Measurements from ENCODE around the gene ISG20. TPM values are rescaled to one million over a fixed set of nuclear protein-coding genes. Genes with fewer than 3 reads are reported as not detected.
"Not testable (repeated sequence)": the region's sequence is repeated elsewhere in the genome, so short reads cannot be mapped to it uniquely, and the experiment has no call there.

Gene ISG20
- total and polyA plus RNA-seq, 4 donors: 1.4 to 7.4 (median 4.0) TPM

- Histone ChIP-seq H3K4me1 (ENCODE audit: control insufficient read depth, insufficient read depth, low read length) (peaks cover 15% of the 10 kb centered on the region), H3K36me3 (ENCODE audit: control insufficient read depth, insufficient read depth, low read length) (peaks cover 27% of the 10 kb centered on the region), H3K27ac (ENCODE audit: low read depth, low read length) (no peak overlapping the region), H3K9me3 (ENCODE audit: control insufficient read depth, insufficient read depth, low read length) (no peaks in the 10 kb centered on the region), H3K4me3 (ENCODE audit: low read depth, low read length) (no peak overlapping the region), H3K27me3 (ENCODE audit: control insufficient read depth, insufficient read depth, low read length) (no peaks in the 10 kb centered on the region)
- WGBS (ENCODE audit: insufficient coverage): 84% methylated on average over 2 of the region's 2 CpGs
- DNase-seq (ENCODE audit: low read depth in 4 of 6, low spot score in 6 of 6): no peak
Measured at GRCh38 chr15:88634449-88634848, 4.4 kb upstream of the ISG20 start.

- H3K9me3 ChIP-seq (ENCODE audit: control insufficient read depth, insufficient read depth, low read length): no peaks in the 10 kb centered on the region
- peaks cover 16% of the 10 kb centered on the region for H3K4me1 ChIP-seq (ENCODE audit: control insufficient read depth, insufficient read depth, low read length)
- H3K27ac ChIP-seq (ENCODE audit: low read depth, low read length): no peak overlapping the region
- H3K4me3 ChIP-seq (ENCODE audit: low read depth, low read length): no peak overlapping the region
- peak in 1 of 6 donors; percentile 41 for DNase-seq (ENCODE audit: low read depth in 4 of 6, low spot score in 6 of 6)
- peaks cover 19% of the 10 kb centered on the region for H3K36me3 ChIP-seq (ENCODE audit: control insufficient read depth, insufficient read depth, low read length)
- no peaks in the 10 kb centered on the region for H3K27me3 ChIP-seq (ENCODE audit: control insufficient read depth, insufficient read depth, low read length)
- no CpG with 5 or more reads among the region's 6 CpGs for WGBS (ENCODE audit: insufficient coverage)
Measured at GRCh38 chr15:88635318-88635717, 3.5 kb upstream of the ISG20 start.

GRCh38 chr15:88636050-88636449 lies 2.8 kb upstream of the ISG20 start:
- DNase-seq (ENCODE audit: low read depth in 4 of 6, low spot score in 6 of 6): no peak
- no peak overlapping the region for H3K27ac ChIP-seq (ENCODE audit: low read depth, low read length)
- peaks cover 13% of the 10 kb centered on the region for H3K36me3 ChIP-seq (ENCODE audit: control insufficient read depth, insufficient read depth, low read length)
- 84% methylated on average over 8 of the region's 11 CpGs for WGBS (ENCODE audit: insufficient coverage)
- H3K9me3 ChIP-seq (ENCODE audit: control insufficient read depth, insufficient read depth, low read length): no peaks in the 10 kb centered on the region
- H3K4me3 ChIP-seq (ENCODE audit: low read depth, low read length): no peak overlapping the region
- H3K4me1 ChIP-seq (ENCODE audit: control insufficient read depth, insufficient read depth, low read length): peaks cover 16% of the 10 kb centered on the region
- H3K27me3 ChIP-seq (ENCODE audit: control insufficient read depth, insufficient read depth, low read length): no peaks in the 10 kb centered on the region

GRCh38 chr15:88636654-88637053 lies 2.2 kb upstream of the ISG20 start:
- Histone ChIP-seq H3K4me1 (ENCODE audit: control insufficient read depth, insufficient read depth, low read length) (peaks cover 16% of the 10 kb centered on the region), H3K27me3 (ENCODE audit: control insufficient read depth, insufficient read depth, low read length) (no peaks in the 10 kb centered on the region), H3K4me3 (ENCODE audit: low read depth, low read length) (no peak overlapping the region), H3K9me3 (ENCODE audit: control insufficient read depth, insufficient read depth, low read length) (no peaks in the 10 kb centered on the region), H3K36me3 (ENCODE audit: control insufficient read depth, insufficient read depth, low read length) (peaks cover 7% of the 10 kb centered on the region), H3K27ac (ENCODE audit: low read depth, low read length) (no peak overlapping the region)
- DNase-seq (ENCODE audit: low read depth in 4 of 6, low spot score in 6 of 6): no peak
- WGBS (ENCODE audit: insufficient coverage): 92% methylated on average over 5 of the region's 5 CpGs

- DNase-seq (ENCODE audit: low read depth in 4 of 6, low spot score in 6 of 6): no peak
- WGBS (ENCODE audit: insufficient coverage): 90% methylated on average over 6 of the region's 7 CpGs
- no peaks in the 10 kb centered on the region for H3K27me3 ChIP-seq (ENCODE audit: control insufficient read depth, insufficient read depth, low read length)
- H3K4me3 ChIP-seq (ENCODE audit: low read depth, low read length): no peak overlapping the region
- H3K27ac ChIP-seq (ENCODE audit: low read depth, low read length): no peak overlapping the region
- peaks cover 4% of the 10 kb centered on the region for H3K36me3 ChIP-seq (ENCODE audit: control insufficient read depth, insufficient read depth, low read length)
- peaks cover 16% of the 10 kb centered on the region for H3K4me1 ChIP-seq (ENCODE audit: control insufficient read depth, insufficient read depth, low read length)
- no peaks in the 10 kb centered on the region for H3K9me3 ChIP-seq (ENCODE audit: control insufficient read depth, insufficient read depth, low read length)
Measured at GRCh38 chr15:88637436-88637835, 1.4 kb upstream of the ISG20 start.

GRCh38 chr15:88637841-88638625 lies 783 bp upstream of the ISG20 start:
- no peaks in the 10 kb centered on the region for H3K27me3 ChIP-seq (ENCODE audit: control insufficient read depth, insufficient read depth, low read length)
- WGBS (ENCODE audit: insufficient coverage): 92% methylated on average over 4 of the region's 7 CpGs
- H3K4me1 ChIP-seq (ENCODE audit: control insufficient read depth, insufficient read depth, low read length): peaks cover 16% of the 10 kb centered on the region
- peak overlapping the region; percentile 78 for H3K27ac ChIP-seq (ENCODE audit: low read depth, low read length)
- H3K36me3 ChIP-seq (ENCODE audit: control insufficient read depth, insufficient read depth, low read length): peaks cover 4% of the 10 kb centered on the region
- no peaks in the 10 kb centered on the region for H3K9me3 ChIP-seq (ENCODE audit: control insufficient read depth, insufficient read depth, low read length)
- H3K4me3 ChIP-seq (ENCODE audit: low read depth, low read length): no peak overlapping the region
- no peak for DNase-seq (ENCODE audit: low read depth in 4 of 6, low spot score in 6 of 6)

GRCh38 chr15:88641959-88642452 lies 3.2 kb downstream of the ISG20 start:
- H3K4me3 ChIP-seq (ENCODE audit: low read depth, low read length): no peak overlapping the region
- DNase-seq (ENCODE audit: low read depth in 4 of 6, low spot score in 6 of 6): no peak
- WGBS (ENCODE audit: insufficient coverage): 87% methylated on average over 10 of the region's 12 CpGs

GRCh38 chr15:88642514-88642913 lies 3.7 kb downstream of the ISG20 start:
- not testable (repeated sequence) for DNase-seq (ENCODE audit: low read depth in 4 of 6, low spot score in 6 of 6); H3K9me3 ChIP-seq (ENCODE audit: control insufficient read depth, insufficient read depth, low read length); H3K27ac ChIP-seq (ENCODE audit: low read depth, low read length); H3K4me3 ChIP-seq (ENCODE audit: low read depth, low read length); H3K27me3 ChIP-seq (ENCODE audit: control insufficient read depth, insufficient read depth, low read length); H3K36me3 ChIP-seq (ENCODE audit: control insufficient read depth, insufficient read depth, low read length)
- WGBS (ENCODE audit: insufficient coverage): 98% methylated on average over 9 of the region's 11 CpGs
- H3K4me1 ChIP-seq (ENCODE audit: control insufficient read depth, insufficient read depth, low read length): peaks cover 16% of the 10 kb centered on the region

More at GRCh38 chr15:88641959-88642452, 3.2 kb downstream of the ISG20 start:
- Histone ChIP-seq H3K27me3 (ENCODE audit: control insufficient read depth, insufficient read depth, low read length) (no peaks in the 10 kb centered on the region), H3K27ac (ENCODE audit: low read depth, low read length) (no peak overlapping the region), H3K36me3 (ENCODE audit: control insufficient read depth, insufficient read depth, low read length) (no peaks in the 10 kb centered on the region), H3K9me3 (ENCODE audit: control insufficient read depth, insufficient read depth, low read length) (no peaks in the 10 kb centered on the region), H3K4me1 (ENCODE audit: control insufficient read depth, insufficient read depth, low read length) (peaks cover 16% of the 10 kb centered on the region)

- Histone ChIP-seq H3K4me3 (ENCODE audit: low read depth, low read length) (no peak overlapping the region), H3K4me1 (ENCODE audit: control insufficient read depth, insufficient read depth, low read length) (peaks cover 22% of the 10 kb centered on the region), H3K9me3 (ENCODE audit: control insufficient read depth, insufficient read depth, low read length) (no peaks in the 10 kb centered on the region), H3K36me3 (ENCODE audit: control insufficient read depth, insufficient read depth, low read length) (no peaks in the 10 kb centered on the region), H3K27me3 (ENCODE audit: control insufficient read depth, insufficient read depth, low read length) (no peaks in the 10 kb centered on the region), H3K27ac (ENCODE audit: low read depth, low read length) (no peak overlapping the region)
- 94% methylated on average over 8 of the region's 9 CpGs for WGBS (ENCODE audit: insufficient coverage)
- no peak for DNase-seq (ENCODE audit: low read depth in 4 of 6, low spot score in 6 of 6)
Measured at GRCh38 chr15:88644741-88645140, 5.9 kb downstream of the ISG20 start.

Measured in spinal cord (tissue), 10 donors.